Psoas muscle (tissue), 8 donors: ENCODE results near the gene HGFAC. TPM values are rescaled to one million over a fixed set of nuclear protein-coding genes. Genes with fewer than 3 reads are reported as not detected.
A peak's percentile ranks its signal among the peaks of the same experiment; 100 is the strongest.

Experiments used
- ATAC-seq, 4 donors: fragments of 200-7000 bp; cut with Tn5 transposase; one replicate each; pipeline ENCODE4 v1.9.1; 2020; ENCODE audit warnings: moderate library complexity in 3 of 4, mild to moderate bottlenecking in 2 of 4
- DNase-seq, 2 donors: peaks; one replicate each; pipeline ENCODE4 v3.0.0-alpha.2; 2020
- H3K27ac ChIP-seq: fragments of 200-600 bp; one replicate; pipeline ENCODE4 v1.8.0; 2022
- H3K27me3 ChIP-seq, 3 donors: fragments of 200-600 bp in 1 of 3; one replicate each; pipeline versions ENCODE4 v1.6.1 to v1.8.0; 2013 to 2022; ENCODE audit warnings: low read length in 2 of 3, mild to moderate bottlenecking in 2 of 3, moderate library complexity in 1 of 3; ENCODE audit not compliant: insufficient read depth in 3 of 3
- H3K36me3 ChIP-seq, 2 donors: fragments of 200-600 bp in 1 of 2; one replicate each; pipeline versions ENCODE4 v1.6.1 to v1.8.0; 2013 to 2022; ENCODE audit warnings: low read depth in 1 of 2, mild to moderate bottlenecking in 1 of 2, moderate library complexity in 1 of 2; ENCODE audit not compliant: insufficient read depth in 1 of 2
- H3K4me1 ChIP-seq: fragments of 200-600 bp; one replicate; pipeline ENCODE4 v1.8.0; 2022
- H3K4me3 ChIP-seq: fragments of 200-600 bp; one replicate; pipeline ENCODE4 v1.8.0; 2022; ENCODE audit warnings: mild to moderate bottlenecking
- H3K9me3 ChIP-seq: fragments of 200-600 bp; one replicate; pipeline ENCODE4 v1.8.0; 2022
- WGBS, 3 donors: extraction: QIAGEN DNeasy Blood & Tissue Kit; methylation state at CpG; one replicate each; pipeline versions ENCODE4 v1.1.6 to v1.1.7; 2013; 5-methylcytosine and 5-hydroxymethylcytosine counted together
- intact Hi-C, 2 donors: fragments of 100-400 bp; cut with DNase I; formaldehyde crosslinking; loops; one replicate each; pipeline versions ENCODE4 v1.11.0 to v1.14.2; 2022
- polyA plus RNA-seq, 3 donors: library from polyadenylated mRNA; stranded (reverse); fragments of 200-250 nt; gene quantifications; one replicate each; pipeline ENCODE4 v1.2.3, GENCODE V29; 2013
- total RNA-seq, 4 donors: library from RNA; stranded (reverse); fragmentation: NEBNext Ultra II Directional in 2 of 4; extraction: Animal tissue kit (Norgen Biotek cat#: 25700) in 2 of 4; gene quantifications; one replicate each; pipeline versions ENCODE4 v1.2.1 to v1.2.4, GENCODE V29; 2021 to 2023
- TF ChIP-seq, protein P1 (sequence below): fragments of 200-600 bp; IDR thresholded peaks from one replicate; pipeline ENCODE4 v1.8.0; 2022; ENCODE audit warnings: antibody characterized with exemption
- donor health status: healthy with polysubstance abuse.
- donor health status: DM: no; HTN: no; CAD: no; lungs with moderate emphysema.
- donor health status: Bipolar disorder and iron deficiency.
- donor health status: healthy.
- donor health status: DM: yes; HTN: yes; CAD: no.
- donor health status: DM: no; HTN: no; CAD: no.
- donor health status: DM: no; HTN: no; CAD: no.
- donor health status: DM: yes; HTN: yes; CAD: no.

Gene HGFAC
- total and polyA plus RNA-seq, 7 donors: 0.09 to 1.2 (median 0.39) TPM; not detected in 1

- H3K27me3 ChIP-seq: no peaks in the 10 kb centered on the region
- intact Hi-C loops: loop anchor here in 1 of 2 donors (5.0 kb wide), 1 partner anchor 38 kb away; no protein-coding TSS in a partner anchor
- peaks cover 0 to 25% of the 10 kb centered on the region in 2 donors for H3K36me3 ChIP-seq
- no peak overlapping the region for H3K4me3 ChIP-seq
- DNase-seq (no peak), ATAC-seq (no peak)
- no peak overlapping the region for H3K27ac ChIP-seq
- WGBS, 3 donors: 51 to 75% (median 62%) methylated on average over 18 to 20 of the region's 20 CpGs
- TF ChIP-seq, protein P1, sequence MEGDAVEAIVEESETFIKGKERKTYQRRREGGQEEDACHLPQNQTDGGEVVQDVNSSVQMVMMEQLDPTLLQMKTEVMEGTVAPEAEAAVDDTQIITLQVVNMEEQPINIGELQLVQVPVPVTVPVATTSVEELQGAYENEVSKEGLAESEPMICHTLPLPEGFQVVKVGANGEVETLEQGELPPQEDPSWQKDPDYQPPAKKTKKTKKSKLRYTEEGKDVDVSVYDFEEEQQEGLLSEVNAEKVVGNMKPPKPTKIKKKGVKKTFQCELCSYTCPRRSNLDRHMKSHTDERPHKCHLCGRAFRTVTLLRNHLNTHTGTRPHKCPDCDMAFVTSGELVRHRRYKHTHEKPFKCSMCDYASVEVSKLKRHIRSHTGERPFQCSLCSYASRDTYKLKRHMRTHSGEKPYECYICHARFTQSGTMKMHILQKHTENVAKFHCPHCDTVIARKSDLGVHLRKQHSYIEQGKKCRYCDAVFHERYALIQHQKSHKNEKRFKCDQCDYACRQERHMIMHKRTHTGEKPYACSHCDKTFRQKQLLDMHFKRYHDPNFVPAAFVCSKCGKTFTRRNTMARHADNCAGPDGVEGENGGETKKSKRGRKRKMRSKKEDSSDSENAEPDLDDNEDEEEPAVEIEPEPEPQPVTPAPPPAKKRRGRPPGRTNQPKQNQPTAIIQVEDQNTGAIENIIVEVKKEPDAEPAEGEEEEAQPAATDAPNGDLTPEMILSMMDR: no peak
- H3K9me3 ChIP-seq: no peaks in the 10 kb centered on the region
- peaks cover 14% of the 10 kb centered on the region for H3K4me1 ChIP-seq
These were observed 47.7 kb downstream of the HGFAC start for GRCh38 chr4:3489451-3489962.

DNA sequence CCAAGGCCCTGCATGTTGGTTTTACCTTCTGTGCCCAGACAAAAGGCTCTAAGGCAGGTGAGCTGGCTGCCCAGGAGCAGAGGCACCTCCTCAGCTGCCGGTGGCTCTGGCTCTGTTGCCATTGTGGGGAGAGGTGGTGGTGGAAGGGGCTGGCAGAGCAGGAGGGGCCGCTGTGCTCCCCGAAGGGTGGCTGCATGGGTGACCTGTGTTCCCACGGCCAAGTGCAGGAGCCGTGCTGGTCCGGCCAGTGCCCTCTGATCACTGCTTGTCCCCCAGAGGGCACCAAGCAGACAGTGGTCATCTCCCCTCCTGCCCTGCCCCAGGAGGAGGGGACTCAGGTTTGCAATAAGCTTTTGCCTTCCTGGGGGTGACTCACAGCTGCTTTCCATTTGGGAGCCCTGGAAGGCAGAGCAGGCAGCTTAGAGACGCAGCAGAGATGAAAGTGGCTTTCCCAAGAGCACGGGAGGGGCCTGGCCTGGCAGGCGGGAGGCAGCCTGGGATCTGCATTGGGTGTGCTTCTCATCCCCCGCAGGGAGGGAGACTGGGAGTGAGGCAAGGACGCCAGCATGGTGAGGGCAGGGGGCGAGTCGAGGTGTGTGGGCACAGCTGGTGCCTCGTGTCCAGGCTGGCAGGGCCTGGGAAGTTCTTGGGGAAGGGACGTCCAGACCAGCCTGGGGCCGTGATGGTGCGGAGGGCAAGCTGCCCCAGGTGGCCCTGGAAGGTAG is 50.1 kb downstream of the HGFAC start:
- TF ChIP-seq, protein P1: no peak
- Histone ChIP-seq H3K9me3 (no peaks in the 10 kb centered on the region), H3K4me3 (no peak overlapping the region), H3K4me1 (no peaks in the 10 kb centered on the region), H3K36me3 (peaks cover 0 to 25% of the 10 kb centered on the region in 2 donors), H3K27ac (no peak overlapping the region), H3K27me3 (no peaks in the 10 kb centered on the region)
- DNase-seq: no peak
- WGBS, 3 donors: 63 to 80% (median 72%) methylated on average over 16 to 17 of the region's 17 CpGs
- ATAC-seq: no peak
- intact Hi-C loops: no loop called here

- intact Hi-C loops: no loop called here
- DNase-seq (no peak), ATAC-seq (peak in 2 of 4 donors; percentile 1 to 2)
- peaks cover 0 to 25% of the 10 kb centered on the region in 2 donors for H3K36me3 ChIP-seq
- no peaks in the 10 kb centered on the region for H3K27me3 ChIP-seq
- no peak overlapping the region for H3K4me3 ChIP-seq
- no peaks in the 10 kb centered on the region for H3K4me1 ChIP-seq
- H3K27ac ChIP-seq: no peak overlapping the region
- H3K9me3 ChIP-seq: no peaks in the 10 kb centered on the region
- WGBS, 3 donors: 76 to 80% (median 76%) methylated on average over 40 to 55 of the region's 55 CpGs
- TF ChIP-seq, protein P1: no peak
These were observed 51.3 kb downstream of the HGFAC start for GRCh38 chr4:3492741-3493719.

DNA sequence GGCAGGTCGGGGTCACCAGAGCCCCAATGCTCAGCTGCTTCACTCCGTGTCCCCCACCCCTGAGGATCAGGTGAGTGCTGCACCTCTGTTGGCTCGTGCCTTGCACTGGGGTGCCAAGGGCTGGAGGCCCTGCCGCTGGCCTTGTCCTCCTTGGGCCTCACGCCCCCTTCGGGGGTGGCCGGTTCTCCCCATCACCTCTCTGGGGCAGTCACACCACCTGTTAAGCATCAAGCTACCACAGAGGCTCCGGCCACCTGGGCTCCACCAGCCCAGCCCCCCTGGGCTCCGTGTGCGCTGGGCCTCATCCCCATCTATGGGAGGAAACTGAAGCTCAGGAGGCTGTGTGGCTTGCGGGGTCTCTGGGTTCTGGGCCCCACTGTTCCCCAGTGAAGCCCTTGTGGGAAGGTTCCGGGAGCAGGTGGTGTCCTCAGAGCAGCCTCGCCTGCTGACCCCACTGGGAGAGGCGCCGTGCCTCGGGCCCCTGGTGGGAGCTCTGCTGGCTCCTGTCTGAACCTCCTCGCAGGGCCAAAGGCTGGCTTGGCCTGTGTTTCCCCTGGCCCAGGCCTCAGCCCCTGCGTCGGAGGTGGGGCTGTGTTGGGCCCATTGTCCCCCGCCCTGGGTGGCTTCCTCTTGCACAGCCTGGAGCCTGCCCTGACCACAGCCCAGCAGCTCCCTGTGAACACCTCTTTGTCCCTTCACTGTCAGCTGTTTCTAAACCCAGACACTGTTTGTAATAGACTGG is 52.1 kb downstream of the HGFAC start:
- ATAC-seq: peak; percentile 5 to 11 (median 6)

More for the DNA sequence above, 52.1 kb downstream of the HGFAC start:
- Histone ChIP-seq H3K27ac (no peak overlapping the region), H3K27me3 (no peaks in the 10 kb centered on the region), H3K9me3 (no peaks in the 10 kb centered on the region), H3K4me3 (no peak overlapping the region), H3K4me1 (no peaks in the 10 kb centered on the region), H3K36me3 (peaks cover 0 to 25% of the 10 kb centered on the region in 2 donors)
- intact Hi-C loops: no loop called here
- TF ChIP-seq, protein P1: no peak
- WGBS, 3 donors: 70 to 77% (median 71%) methylated on average over 19 to 20 of the region's 20 CpGs
- no peak for DNase-seq
